GM23338 (cell line): ENCODE measurements around the gene ALKBH8.
A peak's percentile ranks its signal among the peaks of the same experiment; 100 is the strongest.

ENCODE experiments used
- CTCF ChIP-seq, 2 experiments: fragments of 200-600 bp in 1 of 2; sonication (generic) in 1 of 2; conservative IDR thresholded peaks; 2 replicates each; pipeline versions ENCODE4 v1.5.1 to v1.6.1; 2016 to 2017; ENCODE audit warnings: antibody characterized with exemption in 2 of 2, low read depth in 2 of 2, mild to moderate bottlenecking in 2 of 2, moderate library complexity in 1 of 2
- ETS1 ChIP-seq: IDR thresholded peaks from 2 replicates; pipeline ENCODE4 v1.6.1; 2016; ENCODE audit warnings: antibody characterized with exemption
- EZH2 ChIP-seq: fragments of 200-600 bp; sonication (generic); IDR thresholded peaks from one replicate; pipeline ENCODE4 v1.8.0; 2017; ENCODE audit warnings: antibody characterized with exemption, mild to moderate bottlenecking, low read depth; ENCODE audit not compliant: unreplicated experiment
- EZH2phosphoT487 ChIP-seq: fragments of 200-600 bp; sonication (generic); IDR thresholded peaks from one replicate; pipeline ENCODE4 v1.8.1; 2018; ENCODE audit warnings: antibody characterized with exemption; ENCODE audit not compliant: unreplicated experiment
- NANOG ChIP-seq: IDR thresholded peaks from 2 replicates; pipeline ENCODE4 v1.6.1; 2016; ENCODE audit warnings: antibody characterized with exemption, borderline replicate concordance
- REST ChIP-seq: IDR thresholded peaks from one replicate; pipeline ENCODE4 v1.6.1; 2018; ENCODE audit warnings: antibody characterized with exemption; ENCODE audit not compliant: unreplicated experiment
- ZNF114 ChIP-seq: fragments of 250-450 bp; sonication (Bioruptor Pico); IDR thresholded peaks from 2 replicates; pipeline ENCODE4 v1.5.0; 2020; ENCODE audit warnings: mild to moderate bottlenecking, moderate library complexity

GRCh38 chr11:107605061-107606006 lies 39.8 kb upstream of the ALKBH8 start:
- TF ChIP-seq CTCF (conservative IDR thresholded peaks at IDR 0.05; ENCODE audit: low read depth in 2 of 2), result peak; percentile 34 to 47; a peak in 3 of 4 replicates
- TF ChIP-seq EZH2phosphoT487, result no peak
- TF ChIP-seq EZH2, result no peak
- TF ChIP-seq ZNF114 (CRISPR knock-in tag), result no peak
- TF ChIP-seq ETS1, result no peak
- no peak for TF ChIP-seq REST
- no peak for TF ChIP-seq NANOG
